ENCODE measurements around the gene TRAPPC3.

DNA sequence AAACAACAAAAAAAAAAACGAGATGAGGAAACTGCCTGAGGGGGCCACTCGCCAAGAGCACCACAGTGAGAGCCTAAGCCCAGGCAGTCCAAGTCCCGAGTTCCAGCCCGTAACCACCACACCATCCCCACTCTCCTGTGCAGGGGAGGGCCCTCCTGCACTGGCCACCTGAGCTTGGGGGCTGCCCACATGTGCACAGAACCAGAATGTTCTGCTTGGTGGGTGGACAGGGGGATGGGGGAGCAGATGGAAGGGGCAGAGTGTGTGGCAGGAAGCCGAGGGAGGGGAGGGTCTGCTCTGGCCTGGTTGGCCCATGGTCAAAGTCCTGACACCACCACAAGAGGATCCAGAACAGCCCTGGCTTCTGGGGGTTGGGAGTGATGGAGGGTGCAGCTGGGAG, 43.0 kb downstream of the TRAPPC3 start:
- TF ChIP-seq, protein P1, sequence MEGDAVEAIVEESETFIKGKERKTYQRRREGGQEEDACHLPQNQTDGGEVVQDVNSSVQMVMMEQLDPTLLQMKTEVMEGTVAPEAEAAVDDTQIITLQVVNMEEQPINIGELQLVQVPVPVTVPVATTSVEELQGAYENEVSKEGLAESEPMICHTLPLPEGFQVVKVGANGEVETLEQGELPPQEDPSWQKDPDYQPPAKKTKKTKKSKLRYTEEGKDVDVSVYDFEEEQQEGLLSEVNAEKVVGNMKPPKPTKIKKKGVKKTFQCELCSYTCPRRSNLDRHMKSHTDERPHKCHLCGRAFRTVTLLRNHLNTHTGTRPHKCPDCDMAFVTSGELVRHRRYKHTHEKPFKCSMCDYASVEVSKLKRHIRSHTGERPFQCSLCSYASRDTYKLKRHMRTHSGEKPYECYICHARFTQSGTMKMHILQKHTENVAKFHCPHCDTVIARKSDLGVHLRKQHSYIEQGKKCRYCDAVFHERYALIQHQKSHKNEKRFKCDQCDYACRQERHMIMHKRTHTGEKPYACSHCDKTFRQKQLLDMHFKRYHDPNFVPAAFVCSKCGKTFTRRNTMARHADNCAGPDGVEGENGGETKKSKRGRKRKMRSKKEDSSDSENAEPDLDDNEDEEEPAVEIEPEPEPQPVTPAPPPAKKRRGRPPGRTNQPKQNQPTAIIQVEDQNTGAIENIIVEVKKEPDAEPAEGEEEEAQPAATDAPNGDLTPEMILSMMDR (IDR thresholded peaks at IDR 0.05; ENCODE audit: insufficient read depth, low read length) = no peak
- TF ChIP-seq POLR2AphosphoS5 (IDR thresholded peaks at IDR 0.05; ENCODE audit: low read depth) = no peak
- TF ChIP-seq REST (IDR thresholded peaks at IDR 0.05; ENCODE audit: insufficient replicate concordance, low read depth) = no peak
- TF ChIP-seq SPI1 (IDR thresholded peaks at IDR 0.05; ENCODE audit: borderline replicate concordance, low read depth) = no peak

Data from HL-60 (cell line).